HG03060 (cell line): ENCODE measurements around the gene PRAC2.
"Not testable (repeated sequence)": the region's sequence is repeated elsewhere in the genome, so short reads cannot be mapped to it uniquely, and the experiment has no call there.

Experiments
- ATAC-seq: cut with Tn5 transposase; IDR thresholded peaks from one replicate; pipeline ENCODE4 v1.9.1; 2021; ENCODE audit warnings: low read depth, moderate number of reproducible peaks; ENCODE audit not compliant: unreplicated experiment

PRAC2 gene

DNA sequence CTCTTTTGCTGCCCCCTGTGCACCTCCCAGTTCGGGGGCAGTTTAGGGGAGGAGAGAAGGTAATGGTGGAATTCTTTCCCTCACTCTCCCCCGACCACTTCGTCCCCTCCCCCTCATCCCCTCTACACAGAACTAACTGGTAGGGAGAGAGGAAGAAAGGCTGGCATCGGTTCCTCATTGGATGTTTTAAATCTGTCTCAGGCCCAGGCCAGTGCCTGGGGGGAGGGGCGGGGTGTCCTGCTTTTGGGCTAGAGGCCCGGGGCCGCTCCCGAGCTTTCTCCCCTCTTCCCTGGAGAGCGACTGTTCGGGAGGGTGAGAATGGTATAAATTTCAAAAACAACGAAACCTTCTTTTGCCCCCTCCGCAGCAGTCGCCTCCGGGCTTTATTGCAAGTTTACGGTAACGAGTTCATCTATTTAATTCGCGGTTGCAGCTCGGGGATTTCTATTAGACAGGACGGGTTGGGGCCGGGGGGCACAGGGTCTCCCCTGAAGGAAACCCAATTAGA lies at the start of gene PRAC2:
Gene PRAC2 (plus strand): TSS at position 271 of the 508 bp plus-strand sequence. CDS start 1,226 bp downstream, outside the sequence.
- no peak for ATAC-seq

DNA sequence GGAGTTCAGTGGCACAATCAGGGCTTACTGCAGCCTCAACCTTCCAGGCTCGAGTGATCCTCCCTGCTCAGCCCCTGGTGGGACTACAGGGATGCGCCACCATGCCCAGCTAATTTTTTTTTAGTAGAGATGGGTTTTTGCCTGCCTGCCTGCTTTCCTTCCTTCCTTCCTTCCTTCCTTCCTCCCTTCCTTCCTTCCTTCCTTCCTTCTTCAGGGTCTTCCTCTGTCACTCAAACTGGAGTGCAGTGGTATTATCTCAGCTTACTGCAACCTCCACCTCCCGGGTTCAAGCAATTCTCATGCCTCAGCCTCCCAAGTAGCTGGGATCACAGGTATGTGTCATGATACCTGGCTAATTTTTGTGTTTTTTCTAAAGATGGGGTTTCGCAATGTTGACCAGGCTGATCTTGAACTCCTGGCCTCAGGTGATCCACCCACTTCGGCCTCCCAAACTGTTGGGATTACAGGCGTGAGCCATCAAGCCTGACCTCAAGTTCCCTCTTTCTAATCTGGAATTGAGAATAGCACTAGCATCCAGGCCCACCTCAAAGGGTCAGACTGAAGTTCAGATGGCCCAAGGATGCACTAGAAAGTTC lies 45.9 kb upstream of the PRAC2 start:
- ATAC-seq, result no peak

GRCh38 chr17:48678141-48678971 lies 44.6 kb upstream of the PRAC2 start:
- no peak for ATAC-seq

DNA sequence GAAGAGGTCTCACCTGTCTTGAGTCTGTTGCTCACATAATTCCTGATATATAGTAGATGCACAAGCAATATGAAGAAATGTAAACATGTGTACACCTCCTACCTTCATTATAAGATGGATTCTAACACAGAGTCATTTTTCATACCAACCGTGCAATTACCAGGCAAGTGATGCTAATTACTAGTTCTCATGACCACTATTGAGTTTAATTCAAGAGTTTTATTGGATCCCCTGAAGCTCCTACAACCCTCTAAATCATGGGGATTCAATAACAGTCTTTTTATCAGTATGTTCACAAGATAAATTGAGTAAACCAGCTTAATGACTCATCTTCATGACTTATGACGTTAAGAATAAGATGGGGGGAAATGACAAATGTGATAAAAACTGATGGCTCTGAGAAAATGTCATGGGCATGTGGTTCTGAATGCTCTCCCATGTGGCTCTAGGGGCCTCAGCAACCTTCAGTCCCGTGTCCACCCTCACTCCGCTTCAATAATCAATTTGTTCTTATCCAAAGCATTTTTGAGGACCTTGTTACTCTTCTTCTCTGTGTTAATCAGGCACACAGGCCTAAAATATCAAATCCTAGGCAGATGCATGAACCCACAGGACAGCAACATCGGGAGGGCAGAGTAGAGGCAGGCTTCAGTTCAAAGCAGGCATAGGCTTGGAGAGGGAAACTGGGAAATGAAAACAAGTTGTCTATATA lies 43.4 kb upstream of the PRAC2 start:
- no peak for ATAC-seq

DNA sequence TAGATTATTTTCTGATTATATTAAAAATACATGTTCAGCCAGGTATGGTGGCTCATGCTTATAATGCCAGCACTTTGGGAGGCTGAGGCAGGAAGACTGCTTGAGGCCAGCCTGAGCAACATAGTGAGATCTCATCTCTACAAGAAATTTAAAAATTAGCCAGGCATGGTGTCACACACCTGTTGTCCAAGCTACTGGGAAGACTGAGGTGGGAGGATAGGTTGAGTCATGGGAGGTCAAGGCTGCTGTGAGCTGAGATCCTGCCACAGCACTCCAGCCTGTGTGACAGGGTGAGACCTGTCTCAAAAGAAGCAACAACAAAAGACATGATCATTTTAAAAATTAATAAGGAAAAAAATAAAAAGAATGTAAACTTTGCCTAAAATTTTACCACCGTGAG lies 41.4 kb upstream of the PRAC2 start:
- ATAC-seq, result no peak

DNA sequence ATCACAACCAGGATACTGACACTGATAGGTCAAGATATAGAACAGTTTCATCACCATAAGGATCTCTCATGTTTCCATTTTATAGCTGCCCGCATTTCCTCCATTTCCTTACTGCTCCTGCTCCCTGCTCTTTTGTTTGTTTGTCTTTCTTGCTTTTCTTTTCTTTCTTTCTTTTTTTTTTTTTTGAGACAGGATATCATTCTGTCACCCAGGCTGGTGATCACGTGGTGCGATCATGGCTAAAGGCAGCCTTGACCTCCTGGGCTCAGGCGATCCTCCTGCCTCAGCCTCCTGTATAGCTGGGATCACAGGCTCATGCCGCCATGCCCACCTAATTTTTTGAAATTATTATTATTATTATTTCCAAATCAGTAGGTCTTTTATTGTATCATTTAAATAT lies 32.3 kb upstream of the PRAC2 start:
- no peak for ATAC-seq

DNA sequence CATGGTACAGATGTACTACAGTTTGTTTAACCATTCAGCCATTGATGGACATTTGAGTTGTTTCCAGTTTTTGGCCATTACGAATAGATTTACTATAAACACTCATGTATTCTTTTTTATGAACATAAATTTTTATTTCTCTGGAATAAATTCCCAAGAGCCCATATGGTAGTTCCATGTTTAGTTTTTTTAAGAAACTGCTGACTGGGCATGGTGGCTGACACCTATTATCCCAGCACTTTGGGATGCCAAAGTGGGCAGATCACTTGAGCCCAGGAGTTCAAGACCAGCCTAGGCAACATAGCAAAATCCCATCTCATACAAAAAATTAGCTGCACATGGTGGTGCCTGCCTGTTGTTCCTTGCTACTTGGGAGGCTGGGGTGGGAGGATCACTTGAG lies 30.9 kb upstream of the PRAC2 start:
- no peak for ATAC-seq

DNA sequence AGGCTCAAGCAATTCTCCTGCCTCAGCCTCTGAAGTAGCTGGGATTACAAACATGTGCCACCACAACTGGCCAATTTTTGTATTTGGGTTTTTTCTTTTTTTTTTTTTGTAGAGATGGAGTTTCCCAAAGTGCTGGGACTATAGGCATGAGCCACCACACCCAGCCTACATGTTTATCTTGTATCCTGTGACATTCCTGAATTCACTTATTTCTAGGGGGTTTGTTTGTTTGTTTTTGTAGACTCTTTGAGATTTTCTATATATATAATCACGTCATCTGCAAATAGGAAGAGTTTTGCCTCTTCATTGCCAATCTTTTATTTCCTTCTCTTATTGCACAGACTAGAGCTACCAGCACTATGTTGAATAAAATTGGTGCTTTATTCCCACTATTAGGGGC lies 29.8 kb upstream of the PRAC2 start:
- ATAC-seq, result no peak

GRCh38 chr17:48701864-48702532 lies 21.0 kb upstream of the PRAC2 start:
- ATAC-seq, result no peak

- no peak for ATAC-seq
These were observed 18.4 kb upstream of the PRAC2 start for GRCh38 chr17:48704361-48705248.

DNA sequence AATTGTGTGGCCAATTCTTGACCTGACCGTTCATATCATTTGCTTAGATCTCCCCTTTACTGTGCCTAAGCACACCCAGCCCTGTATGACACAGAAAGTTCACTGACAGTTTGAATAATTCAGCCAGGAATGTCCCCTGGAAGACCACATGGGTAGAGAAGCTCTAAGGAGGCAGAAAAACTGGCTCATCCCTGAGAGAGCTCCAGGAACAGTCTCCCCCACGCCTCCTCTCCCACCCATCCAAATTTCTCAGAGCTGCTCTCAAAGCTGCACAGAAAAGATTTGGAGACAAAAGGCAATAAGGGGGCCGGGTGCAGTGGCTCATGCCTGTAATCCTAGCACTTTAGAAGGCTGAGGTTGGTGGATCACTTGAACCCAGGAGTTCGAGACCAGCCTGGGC lies 11.9 kb upstream of the PRAC2 start:
- no peak for ATAC-seq

DNA sequence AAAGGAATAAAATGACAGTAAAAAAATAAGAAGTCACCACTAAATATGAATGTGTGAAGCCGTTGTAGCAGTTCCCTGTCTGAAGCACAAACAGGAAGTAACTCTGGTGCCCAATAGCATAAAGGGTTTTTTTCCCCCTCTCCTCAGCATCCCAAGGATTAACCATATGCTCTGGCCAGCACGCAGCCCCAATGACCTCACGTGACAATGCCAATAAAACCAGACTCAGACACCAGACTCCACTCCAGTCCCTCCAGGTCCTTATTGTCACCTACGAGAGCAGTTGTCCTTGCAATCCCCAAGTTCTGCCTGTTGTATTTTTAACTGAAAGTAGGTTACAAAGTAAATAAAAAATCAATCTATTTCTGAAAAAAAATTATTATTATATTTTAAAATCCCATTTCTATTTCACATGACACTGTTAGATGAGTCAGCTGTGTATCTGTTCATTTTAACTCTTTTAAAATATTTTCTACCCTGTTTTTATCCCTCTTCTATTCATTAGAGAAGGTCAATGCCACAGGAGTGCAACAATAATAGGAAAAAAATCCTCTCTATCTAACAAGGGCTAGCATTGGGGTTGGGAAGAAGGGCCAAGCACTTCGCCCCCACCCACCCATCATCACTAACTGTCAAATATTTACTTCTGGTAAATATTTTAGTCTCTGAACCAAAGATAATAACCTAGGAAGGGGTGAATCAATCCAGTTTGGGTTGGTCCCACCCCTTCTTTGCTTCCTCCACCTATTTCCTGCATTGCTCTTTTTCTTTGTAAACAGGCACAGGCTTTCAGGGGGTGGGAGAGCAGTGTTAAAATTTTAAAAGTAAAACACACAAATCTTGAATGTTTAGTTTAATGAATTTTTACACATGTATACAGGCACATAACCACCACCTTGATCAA lies 7.2 kb upstream of the PRAC2 start:
- no peak for ATAC-seq

GRCh38 chr17:48716549-48716948 lies 6.4 kb upstream of the PRAC2 start:
- not testable (repeated sequence) for ATAC-seq

DNA sequence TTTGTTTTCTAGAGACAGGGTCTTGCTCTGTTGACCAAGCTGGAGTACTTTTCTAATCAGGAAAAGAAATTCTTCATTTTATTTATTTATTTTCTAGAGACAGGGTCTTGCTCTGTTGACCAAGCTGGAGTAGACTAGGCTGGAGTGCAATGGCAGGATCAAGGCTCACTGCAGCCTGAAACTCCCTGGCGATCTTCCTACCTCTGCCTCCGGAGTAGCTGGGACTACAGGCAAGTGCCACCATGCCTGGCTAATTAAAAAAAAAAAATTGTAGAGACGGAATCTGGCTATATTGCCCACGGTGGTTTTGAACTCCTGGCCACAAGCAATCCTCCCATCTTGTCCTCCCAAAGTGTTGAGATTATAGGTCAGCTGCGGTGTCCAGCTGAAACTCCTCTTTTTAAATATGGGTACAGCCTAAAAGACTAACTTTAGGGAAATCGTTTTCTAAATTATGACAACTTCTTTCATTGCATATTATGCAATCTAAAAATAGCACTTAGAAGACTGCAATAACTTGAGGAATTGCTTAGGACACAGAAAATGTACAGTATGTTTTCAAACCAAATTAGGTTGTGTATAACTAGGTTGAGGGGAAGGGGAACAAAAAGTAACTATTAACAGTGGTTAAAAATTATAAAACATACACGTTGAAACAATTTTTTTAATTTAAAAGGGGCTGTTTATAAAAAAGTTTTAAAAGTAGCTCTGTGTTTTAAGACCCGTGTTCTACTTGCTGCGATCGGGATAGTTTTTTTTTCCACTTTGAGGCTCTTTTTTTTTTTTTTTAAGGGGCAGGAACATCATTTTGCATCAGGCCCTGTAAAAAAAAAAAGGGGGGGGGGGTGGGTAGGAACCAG lies 5.4 kb upstream of the PRAC2 start:
- ATAC-seq, result no peak

DNA sequence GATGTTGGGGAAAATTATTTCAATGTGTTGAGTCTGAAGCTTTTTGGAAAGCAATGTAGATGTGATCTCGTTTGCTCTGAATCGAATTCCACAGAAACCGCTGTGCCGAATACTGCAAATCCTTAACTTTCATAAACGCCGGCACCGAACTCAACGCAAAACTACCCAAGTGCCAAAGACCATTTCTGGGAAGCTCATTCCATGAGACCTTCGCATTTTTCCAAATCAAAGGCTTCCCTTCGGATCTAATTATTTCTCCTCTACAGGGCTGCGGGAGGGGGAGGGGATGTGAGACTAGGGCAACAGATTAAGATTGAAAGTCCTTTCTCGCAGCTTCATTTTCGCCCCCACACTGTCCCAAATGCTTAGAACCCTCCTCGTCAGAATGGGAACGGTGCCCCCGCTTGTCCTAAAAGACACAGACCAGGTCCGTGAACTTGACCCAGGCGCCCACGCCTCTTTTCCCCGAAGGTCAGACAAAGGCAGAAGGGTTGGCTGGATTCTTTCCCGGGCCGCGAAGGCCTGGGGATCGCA lies 4.7 kb upstream of the PRAC2 start:
- ATAC-seq, result no peak

- ATAC-seq, result no peak
These were observed 4.0 kb upstream of the PRAC2 start for GRCh38 chr17:48718761-48719641.
